Measurements from ENCODE around the gene CNTNAP2.

CNTNAP2 gene

GRCh38 chr7:147428075-147428474 is 1311.5 kb downstream of the CNTNAP2 start:
- no peak overlapping the region for H3K9ac ChIP-seq (ENCODE audit: insufficient read length, low read depth)
- no peaks in the 10 kb centered on the region for H3K27me3 ChIP-seq (ENCODE audit: insufficient read depth, insufficient read length)
- no peak overlapping the region for H3K4me3 ChIP-seq (ENCODE audit: insufficient read length, low read depth)
- no peaks in the 10 kb centered on the region for H3K4me1 ChIP-seq (ENCODE audit: insufficient read depth, insufficient read length)
- H3K9me3 ChIP-seq (ENCODE audit: insufficient read depth, low read length): no peaks in the 10 kb centered on the region; the same call in 1 of the 2 replicates
- H3K36me3 ChIP-seq (ENCODE audit: insufficient read depth, insufficient read length, low read length): no peaks in the 10 kb centered on the region
- no peak for DNase-seq (ENCODE audit: low read depth, low spot score)
- no peak for TF ChIP-seq SUZ12 (IDR thresholded peaks at IDR 0.05; ENCODE audit: extremely low read depth, insufficient read depth, insufficient read length)
- TF ChIP-seq ZNF274 (IDR thresholded peaks at IDR 0.05; ENCODE audit: low read depth, low read length): no peak
- TF ChIP-seq YY1 (IDR thresholded peaks at IDR 0.05; ENCODE audit: insufficient read depth, insufficient read length): no peak

DNA sequence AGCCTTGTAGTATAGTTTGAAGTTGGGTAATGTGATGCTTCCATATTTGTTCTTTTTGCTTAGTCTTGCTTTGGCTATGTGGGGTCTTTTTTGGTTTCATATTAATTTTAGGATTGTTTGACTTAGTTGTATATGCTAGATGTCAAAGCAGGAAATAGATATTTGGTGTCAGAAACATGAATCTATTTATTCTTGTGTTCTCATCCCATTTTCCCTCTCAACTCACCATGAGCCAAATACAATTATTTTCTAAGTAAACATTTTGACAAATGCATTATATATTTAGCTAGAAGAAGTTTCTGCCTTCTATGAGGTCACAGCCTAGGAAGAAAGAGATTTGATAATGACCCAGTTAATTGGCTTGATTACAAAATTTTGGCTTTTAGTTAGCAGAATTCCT is 1313.4 kb downstream of the CNTNAP2 start:
- no peaks in the 10 kb centered on the region for H3K9me3 ChIP-seq (ENCODE audit: insufficient read depth, low read length)
- no peaks in the 10 kb centered on the region for H3K36me3 ChIP-seq (ENCODE audit: insufficient read depth, insufficient read length, low read length)
- no peak for DNase-seq (ENCODE audit: low read depth, low spot score)
- H3K27me3 ChIP-seq (ENCODE audit: insufficient read depth, insufficient read length): peaks cover 4% of the 10 kb centered on the region
- no peak for TF ChIP-seq SUZ12 (IDR thresholded peaks at IDR 0.05; ENCODE audit: extremely low read depth, insufficient read depth, insufficient read length)
- H3K9ac ChIP-seq (ENCODE audit: insufficient read length, low read depth): no peak overlapping the region
- H3K4me1 ChIP-seq (ENCODE audit: insufficient read depth, insufficient read length): no peaks in the 10 kb centered on the region
- no peak overlapping the region for H3K4me3 ChIP-seq (ENCODE audit: insufficient read length, low read depth)

DNA sequence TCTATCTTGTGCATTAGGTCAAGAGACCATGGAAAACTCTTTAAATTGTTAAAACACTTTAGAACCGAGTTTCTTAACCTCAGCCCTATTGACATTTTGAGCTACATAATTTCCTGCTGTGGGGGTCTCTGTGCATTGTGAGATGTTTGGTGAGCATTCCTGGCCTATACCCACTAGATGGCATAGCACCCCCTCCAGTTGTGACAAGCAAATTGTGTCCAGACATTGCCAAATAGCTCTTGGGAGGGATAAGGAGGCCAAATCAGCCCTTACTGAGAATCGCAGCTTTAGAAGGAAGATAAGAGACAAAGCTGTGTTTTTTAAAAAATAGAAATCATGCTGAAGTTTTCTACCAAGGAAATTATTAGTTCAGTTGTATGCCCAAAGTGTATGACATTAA is 1315.5 kb downstream of the CNTNAP2 start:
- no peaks in the 10 kb centered on the region for H3K9me3 ChIP-seq (ENCODE audit: insufficient read depth, low read length)
- H3K4me1 ChIP-seq (ENCODE audit: insufficient read depth, insufficient read length): no peaks in the 10 kb centered on the region
- TF ChIP-seq YY1 (IDR thresholded peaks at IDR 0.05; ENCODE audit: insufficient read depth, insufficient read length) (no peak), ZNF274 (IDR thresholded peaks at IDR 0.05; ENCODE audit: low read depth, low read length) (no peak), SUZ12 (IDR thresholded peaks at IDR 0.05; ENCODE audit: extremely low read depth, insufficient read depth, insufficient read length) (no peak)
- peaks cover 9% of the 10 kb centered on the region for H3K27me3 ChIP-seq (ENCODE audit: insufficient read depth, insufficient read length)
- H3K9ac ChIP-seq (ENCODE audit: insufficient read length, low read depth): no peak overlapping the region
- H3K36me3 ChIP-seq (ENCODE audit: insufficient read depth, insufficient read length, low read length): no peaks in the 10 kb centered on the region
- H3K4me3 ChIP-seq (ENCODE audit: insufficient read length, low read depth): no peak overlapping the region
- no peak for DNase-seq (ENCODE audit: low read depth, low spot score)

DNA sequence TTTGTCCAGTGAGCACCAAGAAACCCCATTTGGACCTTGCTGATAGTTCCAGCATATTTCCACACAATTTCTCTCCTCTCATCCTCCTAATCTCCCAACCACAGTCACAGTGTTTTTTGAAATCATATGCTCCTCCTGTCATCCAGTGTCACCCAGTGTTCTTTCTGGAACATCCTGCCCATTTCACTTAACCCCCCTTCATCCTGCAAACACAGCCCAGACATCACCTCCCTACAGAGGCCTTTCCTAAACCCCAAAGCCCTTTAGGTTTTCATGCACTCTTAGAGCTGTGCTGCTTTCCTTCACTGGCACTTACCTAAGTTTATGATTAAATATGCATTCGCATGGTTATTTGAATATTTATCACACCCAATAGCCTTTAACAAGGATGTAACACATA is 1316.0 kb downstream of the CNTNAP2 start:
- no peak for DNase-seq (ENCODE audit: low read depth, low spot score)
- Histone ChIP-seq H3K36me3 (ENCODE audit: insufficient read depth, insufficient read length, low read length) (no peaks in the 10 kb centered on the region), H3K27me3 (ENCODE audit: insufficient read depth, insufficient read length) (peaks cover 9% of the 10 kb centered on the region), H3K4me3 (ENCODE audit: insufficient read length, low read depth) (no peak overlapping the region), H3K9ac (ENCODE audit: insufficient read length, low read depth) (no peak overlapping the region), H3K9me3 (ENCODE audit: insufficient read depth, low read length) (no peaks in the 10 kb centered on the region), H3K4me1 (ENCODE audit: insufficient read depth, insufficient read length) (no peaks in the 10 kb centered on the region)
- no peak for TF ChIP-seq ZNF274 (IDR thresholded peaks at IDR 0.05; ENCODE audit: low read depth, low read length)
- TF ChIP-seq SUZ12 (IDR thresholded peaks at IDR 0.05; ENCODE audit: extremely low read depth, insufficient read depth, insufficient read length): no peak
- TF ChIP-seq YY1 (IDR thresholded peaks at IDR 0.05; ENCODE audit: insufficient read depth, insufficient read length): no peak

GRCh38 chr7:147436718-147437117 is 1320.1 kb downstream of the CNTNAP2 start:
- H3K27me3 ChIP-seq (ENCODE audit: insufficient read depth, insufficient read length): peaks cover 14% of the 10 kb centered on the region
- H3K4me3 ChIP-seq (ENCODE audit: insufficient read length, low read depth): no peak overlapping the region
- H3K36me3 ChIP-seq (ENCODE audit: insufficient read depth, insufficient read length, low read length): no peaks in the 10 kb centered on the region
- no peak for DNase-seq (ENCODE audit: low read depth, low spot score)
- H3K9ac ChIP-seq (ENCODE audit: insufficient read length, low read depth): no peak overlapping the region
- TF ChIP-seq SUZ12 (IDR thresholded peaks at IDR 0.05; ENCODE audit: extremely low read depth, insufficient read depth, insufficient read length): no peak
- TF ChIP-seq ZNF274 (IDR thresholded peaks at IDR 0.05; ENCODE audit: low read depth, low read length): no peak
- no peak for TF ChIP-seq YY1 (IDR thresholded peaks at IDR 0.05; ENCODE audit: insufficient read depth, insufficient read length)
- H3K4me1 ChIP-seq (ENCODE audit: insufficient read depth, insufficient read length): no peaks in the 10 kb centered on the region
- no peaks in the 10 kb centered on the region; the same call in 1 of the 2 replicates for H3K9me3 ChIP-seq (ENCODE audit: insufficient read depth, low read length)

DNA sequence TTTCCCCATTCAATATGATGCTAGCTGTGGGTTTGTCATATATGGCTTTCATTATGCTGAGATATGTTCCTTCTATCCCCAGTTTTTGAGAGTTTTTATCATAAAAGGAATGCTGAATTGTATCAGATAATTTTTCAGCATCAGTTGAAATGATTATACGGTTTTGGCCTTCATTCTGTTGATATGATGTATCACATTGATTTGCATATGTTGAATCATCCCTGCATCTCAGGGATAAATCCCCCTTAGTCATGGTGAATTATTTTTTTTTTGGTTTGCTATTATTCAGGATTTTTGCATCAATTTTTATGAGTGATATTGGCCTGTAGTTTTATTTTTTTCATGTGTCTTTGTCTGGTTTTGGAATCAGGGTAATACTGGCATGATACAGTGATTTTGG is 1321.6 kb downstream of the CNTNAP2 start:
- no peaks in the 10 kb centered on the region; the same call in 1 of the 2 replicates for H3K9me3 ChIP-seq (ENCODE audit: insufficient read depth, low read length)
- H3K9ac ChIP-seq (ENCODE audit: insufficient read length, low read depth): no peak overlapping the region
- H3K27me3 ChIP-seq (ENCODE audit: insufficient read depth, insufficient read length): peaks cover 14% of the 10 kb centered on the region
- H3K4me3 ChIP-seq (ENCODE audit: insufficient read length, low read depth): no peak overlapping the region
- no peak for TF ChIP-seq YY1 (IDR thresholded peaks at IDR 0.05; ENCODE audit: insufficient read depth, insufficient read length)
- no peak for TF ChIP-seq ZNF274 (IDR thresholded peaks at IDR 0.05; ENCODE audit: low read depth, low read length)
- TF ChIP-seq SUZ12 (IDR thresholded peaks at IDR 0.05; ENCODE audit: extremely low read depth, insufficient read depth, insufficient read length): no peak
- H3K4me1 ChIP-seq (ENCODE audit: insufficient read depth, insufficient read length): no peaks in the 10 kb centered on the region
- DNase-seq (ENCODE audit: low read depth, low spot score): no peak
- H3K36me3 ChIP-seq (ENCODE audit: insufficient read depth, insufficient read length, low read length): no peaks in the 10 kb centered on the region

DNA sequence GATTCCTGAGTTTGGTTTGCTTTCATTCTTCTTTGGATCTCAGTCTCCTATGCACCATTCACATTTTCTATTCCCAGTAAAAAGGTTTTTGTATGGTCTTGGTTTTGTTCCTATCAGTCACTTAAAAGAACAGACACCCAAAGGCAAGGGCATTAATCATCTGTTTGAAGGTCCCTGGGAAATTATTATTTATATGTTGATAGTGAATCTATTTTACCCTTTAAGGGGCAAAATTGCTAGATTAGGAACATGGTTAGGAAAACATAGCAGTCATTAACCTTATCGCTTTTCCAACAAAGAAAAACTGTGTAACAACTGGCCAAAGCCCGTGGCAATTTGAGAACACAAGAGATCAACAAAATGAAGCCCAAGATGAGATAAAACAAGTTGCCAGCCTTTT is 1327.3 kb downstream of the CNTNAP2 start:
- H3K27me3 ChIP-seq (ENCODE audit: insufficient read depth, insufficient read length): no peaks in the 10 kb centered on the region
- TF ChIP-seq SUZ12 (IDR thresholded peaks at IDR 0.05; ENCODE audit: extremely low read depth, insufficient read depth, insufficient read length) (no peak), ZNF274 (IDR thresholded peaks at IDR 0.05; ENCODE audit: low read depth, low read length) (no peak), YY1 (IDR thresholded peaks at IDR 0.05; ENCODE audit: insufficient read depth, insufficient read length) (no peak)
- no peak for DNase-seq (ENCODE audit: low read depth, low spot score)
- no peak overlapping the region for H3K4me3 ChIP-seq (ENCODE audit: insufficient read length, low read depth)
- no peaks in the 10 kb centered on the region; the same call in 1 of the 2 replicates for H3K9me3 ChIP-seq (ENCODE audit: insufficient read depth, low read length)
- no peaks in the 10 kb centered on the region for H3K4me1 ChIP-seq (ENCODE audit: insufficient read depth, insufficient read length)
- H3K36me3 ChIP-seq (ENCODE audit: insufficient read depth, insufficient read length, low read length): no peaks in the 10 kb centered on the region
- no peak overlapping the region for H3K9ac ChIP-seq (ENCODE audit: insufficient read length, low read depth)

GRCh38 chr7:147452816-147453215 is 1336.2 kb downstream of the CNTNAP2 start:
- no peaks in the 10 kb centered on the region for H3K4me1 ChIP-seq (ENCODE audit: insufficient read depth, insufficient read length)
- TF ChIP-seq YY1 (IDR thresholded peaks at IDR 0.05; ENCODE audit: insufficient read depth, insufficient read length) (no peak), ZNF274 (IDR thresholded peaks at IDR 0.05; ENCODE audit: low read depth, low read length) (no peak), SUZ12 (IDR thresholded peaks at IDR 0.05; ENCODE audit: extremely low read depth, insufficient read depth, insufficient read length) (no peak)
- H3K27me3 ChIP-seq (ENCODE audit: insufficient read depth, insufficient read length): no peaks in the 10 kb centered on the region
- H3K9me3 ChIP-seq (ENCODE audit: insufficient read depth, low read length): no peaks in the 10 kb centered on the region
- H3K36me3 ChIP-seq (ENCODE audit: insufficient read depth, insufficient read length, low read length): no peaks in the 10 kb centered on the region
- no peak overlapping the region for H3K4me3 ChIP-seq (ENCODE audit: insufficient read length, low read depth)
- H3K9ac ChIP-seq (ENCODE audit: insufficient read length, low read depth): no peak overlapping the region
- DNase-seq (ENCODE audit: low read depth, low spot score): no peak
